Esophagus muscularis mucosa (tissue), 4 donors: Measurements from ENCODE around the gene FFAR3.

Source experiments
- CTCF ChIP-seq, 3 experiments: fragments of 200-600 bp in 2 of 3; fragments of 450-650 bp in 1 of 3; sonication (generic) in 2 of 3; IDR thresholded peaks; one replicate each; pipeline ENCODE4 v1.5.1; 2017 to 2019; ENCODE audit warnings: antibody characterized with exemption in 3 of 3, mild to moderate bottlenecking in 2 of 3, moderate library complexity in 1 of 3
- EP300 ChIP-seq: sonication (generic); formaldehyde crosslinking; IDR thresholded peaks from one replicate; pipeline ENCODE4 v1.6.1; 2017; ENCODE audit warnings: antibody characterized with exemption
- POLR2AphosphoS5 ChIP-seq, 2 donors: sonication (generic); formaldehyde crosslinking; IDR thresholded peaks; one replicate each; pipeline ENCODE4 v1.6.1; 2017; ENCODE audit warnings: antibody characterized with exemption in 2 of 2

GRCh38 chr19:35345671-35346111 lies 12.6 kb upstream of the FFAR3 start:
- TF ChIP-seq CTCF (IDR thresholded peaks at IDR 0.05) (no peak), POLR2AphosphoS5 (IDR thresholded peaks at IDR 0.05) (no peak), EP300 (no peak)
